ENCODE data around the gene USP6NL. TPM values are rescaled to one million over a fixed set of nuclear protein-coding genes. Genes with fewer than 3 reads are reported as not detected.

Gene USP6NL
- total RNA-seq, 1 donor from 2014 or later: 13.3 TPM

DNA sequence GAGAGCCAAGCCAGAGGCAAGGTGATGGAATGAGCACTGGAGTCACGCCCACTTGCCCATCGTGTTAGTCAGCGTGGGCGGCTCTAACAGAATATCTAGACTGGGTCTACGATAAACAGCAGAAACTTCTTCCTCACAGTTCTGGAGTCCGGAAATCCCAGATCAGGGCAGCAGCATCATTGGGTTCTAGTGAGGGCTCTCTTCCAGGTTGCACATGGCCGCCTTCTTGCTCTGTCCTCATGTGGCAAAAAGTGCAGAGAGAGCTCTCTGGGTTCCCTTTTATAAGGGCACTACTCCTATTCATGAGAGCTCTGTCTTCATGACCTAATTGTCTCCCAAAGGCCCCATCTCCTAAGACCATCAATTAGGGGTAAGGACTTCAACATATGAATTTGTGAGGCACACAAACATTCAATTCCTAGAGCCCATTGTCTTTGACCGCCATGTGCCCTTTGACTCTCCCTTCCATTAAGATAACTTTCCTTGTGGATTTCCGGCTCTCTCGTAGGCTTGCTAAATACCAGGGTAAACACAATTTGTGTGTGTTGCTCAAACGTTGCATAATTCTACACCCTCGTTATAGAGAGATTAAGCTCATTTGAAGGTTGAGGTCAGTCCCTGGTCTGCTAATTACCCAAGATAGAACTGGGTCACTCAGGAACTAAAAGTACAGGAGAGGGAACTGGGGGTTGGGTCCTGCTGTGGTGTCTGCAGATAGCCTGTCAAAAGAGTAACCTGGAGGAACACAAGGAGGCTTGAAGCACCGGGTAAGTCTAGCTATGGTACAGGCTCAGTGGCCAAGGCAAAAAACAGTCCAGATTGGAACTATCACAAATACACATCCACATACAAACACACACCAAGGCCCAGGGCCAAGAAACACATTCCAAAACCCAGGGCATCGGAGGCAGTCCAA lies 28.7 kb upstream of the USP6NL start:
- Mint-ChIP-seq H3K9me3 (ENCODE audit: unreplicated experiment) (no peaks in the 10 kb centered on the region), H3K4me1 (ENCODE audit: low read depth, unreplicated experiment) (no peaks in the 10 kb centered on the region), H3K27ac (ENCODE audit: unreplicated experiment) (no peak overlapping the region), H3K4me3 (ENCODE audit: unreplicated experiment) (no peak overlapping the region), H3K27me3 (ENCODE audit: unreplicated experiment) (no peaks in the 10 kb centered on the region), H3K36me3 (ENCODE audit: unreplicated experiment) (peaks cover 4% of the 10 kb centered on the region)
- no peak for DNase-seq
- TF ChIP-seq, protein P1, sequence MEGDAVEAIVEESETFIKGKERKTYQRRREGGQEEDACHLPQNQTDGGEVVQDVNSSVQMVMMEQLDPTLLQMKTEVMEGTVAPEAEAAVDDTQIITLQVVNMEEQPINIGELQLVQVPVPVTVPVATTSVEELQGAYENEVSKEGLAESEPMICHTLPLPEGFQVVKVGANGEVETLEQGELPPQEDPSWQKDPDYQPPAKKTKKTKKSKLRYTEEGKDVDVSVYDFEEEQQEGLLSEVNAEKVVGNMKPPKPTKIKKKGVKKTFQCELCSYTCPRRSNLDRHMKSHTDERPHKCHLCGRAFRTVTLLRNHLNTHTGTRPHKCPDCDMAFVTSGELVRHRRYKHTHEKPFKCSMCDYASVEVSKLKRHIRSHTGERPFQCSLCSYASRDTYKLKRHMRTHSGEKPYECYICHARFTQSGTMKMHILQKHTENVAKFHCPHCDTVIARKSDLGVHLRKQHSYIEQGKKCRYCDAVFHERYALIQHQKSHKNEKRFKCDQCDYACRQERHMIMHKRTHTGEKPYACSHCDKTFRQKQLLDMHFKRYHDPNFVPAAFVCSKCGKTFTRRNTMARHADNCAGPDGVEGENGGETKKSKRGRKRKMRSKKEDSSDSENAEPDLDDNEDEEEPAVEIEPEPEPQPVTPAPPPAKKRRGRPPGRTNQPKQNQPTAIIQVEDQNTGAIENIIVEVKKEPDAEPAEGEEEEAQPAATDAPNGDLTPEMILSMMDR (IDR thresholded peaks at IDR 0.05; ENCODE audit: partially characterized antibody, unreplicated experiment): no peak

DNA sequence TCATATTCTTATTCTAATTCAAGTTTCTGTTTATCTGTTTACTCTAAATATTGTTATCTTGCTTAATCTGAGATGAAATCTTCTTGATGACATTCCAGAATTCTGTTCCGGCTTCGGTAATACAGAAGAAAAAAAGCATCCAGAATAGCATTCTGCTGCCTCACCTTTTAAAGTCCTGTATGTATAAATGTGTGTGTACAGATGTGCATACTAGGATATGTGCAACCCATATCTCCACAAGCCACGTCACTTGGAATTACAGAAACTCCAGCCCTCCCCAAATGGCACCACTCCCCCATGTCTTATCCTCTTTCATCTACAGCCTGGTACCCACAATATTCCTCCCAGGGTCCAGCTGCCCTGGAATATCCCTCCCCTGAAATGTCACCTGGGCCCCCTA lies 27.9 kb upstream of the USP6NL start:
- TF ChIP-seq, protein P1 (IDR thresholded peaks at IDR 0.05; ENCODE audit: partially characterized antibody, unreplicated experiment): no peak
- no peak overlapping the region for H3K4me3 Mint-ChIP-seq (ENCODE audit: unreplicated experiment)
- no peaks in the 10 kb centered on the region for H3K4me1 Mint-ChIP-seq (ENCODE audit: low read depth, unreplicated experiment)
- no peaks in the 10 kb centered on the region for H3K9me3 Mint-ChIP-seq (ENCODE audit: unreplicated experiment)
- DNase-seq: no peak
- no peak overlapping the region for H3K27ac Mint-ChIP-seq (ENCODE audit: unreplicated experiment)
- H3K27me3 Mint-ChIP-seq (ENCODE audit: unreplicated experiment): no peaks in the 10 kb centered on the region
- H3K36me3 Mint-ChIP-seq (ENCODE audit: unreplicated experiment): peaks cover 4% of the 10 kb centered on the region

DNA sequence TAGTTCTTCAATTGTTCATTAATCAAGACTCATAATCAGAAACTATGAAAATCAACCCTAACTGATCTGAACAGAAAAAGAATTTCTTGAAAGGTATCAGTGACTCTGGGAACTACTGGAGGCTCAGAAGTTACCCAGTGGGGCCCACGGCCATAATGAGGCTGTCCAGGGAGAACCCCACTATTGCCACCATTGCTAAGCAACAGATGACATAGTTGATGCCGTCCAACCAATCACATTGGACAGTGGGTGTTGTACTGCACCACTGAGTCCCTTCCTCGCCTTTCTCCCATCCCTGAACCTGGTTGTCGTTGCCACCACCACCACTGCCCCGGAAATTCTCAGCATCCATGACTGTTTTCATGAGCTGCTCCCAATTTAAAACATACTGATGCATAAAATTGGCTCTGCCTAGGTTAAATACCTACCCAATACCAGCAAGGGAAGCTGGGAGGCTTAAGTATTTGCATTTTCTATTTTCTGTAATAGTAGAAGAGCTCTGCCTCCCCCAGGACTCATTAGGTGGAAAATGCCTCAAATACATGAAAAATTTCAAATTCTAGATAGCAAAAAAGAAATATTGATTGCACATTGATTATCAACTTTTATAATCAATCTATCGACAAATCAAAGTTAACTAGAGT lies 26.7 kb upstream of the USP6NL start:
- no peak overlapping the region for H3K4me3 Mint-ChIP-seq (ENCODE audit: unreplicated experiment)
- no peaks in the 10 kb centered on the region for H3K27me3 Mint-ChIP-seq (ENCODE audit: unreplicated experiment)
- H3K27ac Mint-ChIP-seq (ENCODE audit: unreplicated experiment): no peak overlapping the region
- H3K4me1 Mint-ChIP-seq (ENCODE audit: low read depth, unreplicated experiment): no peaks in the 10 kb centered on the region
- no peaks in the 10 kb centered on the region for H3K36me3 Mint-ChIP-seq (ENCODE audit: unreplicated experiment)
- H3K9me3 Mint-ChIP-seq (ENCODE audit: unreplicated experiment): no peaks in the 10 kb centered on the region
- TF ChIP-seq, protein P1 (IDR thresholded peaks at IDR 0.05; ENCODE audit: partially characterized antibody, unreplicated experiment): no peak
- DNase-seq: no peak

DNA sequence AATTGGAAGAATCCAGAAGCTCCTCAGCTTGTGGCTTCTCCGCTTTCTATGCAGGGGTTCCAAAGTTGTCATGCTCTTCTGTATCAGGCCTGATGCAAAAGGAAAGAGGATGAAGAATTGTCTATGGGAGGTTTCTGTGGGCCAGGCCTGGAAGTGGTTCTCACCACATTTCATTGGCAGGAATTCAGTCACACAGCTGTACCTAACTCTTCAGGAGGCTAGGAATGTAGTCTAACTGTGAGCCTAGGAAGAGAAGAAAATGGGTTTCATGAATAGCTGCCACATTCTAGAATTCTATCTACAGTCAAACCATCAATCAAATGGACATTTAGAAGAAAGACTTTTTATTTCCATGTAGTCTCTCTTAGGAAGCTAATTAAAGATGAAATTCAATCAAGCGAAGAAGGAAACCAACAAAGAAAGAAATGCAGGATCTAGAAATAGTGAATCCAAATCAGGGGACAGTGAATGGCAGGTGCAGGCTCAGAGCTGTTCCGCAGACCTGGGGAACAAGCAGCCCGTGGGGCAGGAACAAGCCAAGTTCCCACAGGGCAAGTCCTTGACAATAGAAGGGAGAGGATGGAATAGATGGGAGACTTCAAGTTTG lies 25.4 kb upstream of the USP6NL start:
- Mint-ChIP-seq H3K9me3 (ENCODE audit: unreplicated experiment) (no peaks in the 10 kb centered on the region), H3K27me3 (ENCODE audit: unreplicated experiment) (no peaks in the 10 kb centered on the region), H3K36me3 (ENCODE audit: unreplicated experiment) (no peaks in the 10 kb centered on the region), H3K4me3 (ENCODE audit: unreplicated experiment) (no peak overlapping the region), H3K27ac (ENCODE audit: unreplicated experiment) (no peak overlapping the region), H3K4me1 (ENCODE audit: low read depth, unreplicated experiment) (no peaks in the 10 kb centered on the region)
- DNase-seq: no peak
- TF ChIP-seq, protein P1 (IDR thresholded peaks at IDR 0.05; ENCODE audit: partially characterized antibody, unreplicated experiment): no peak

Measured in glutamatergic neuron (in vitro differentiated cells).